ENCODE data around the gene NCKAP5.

Gene NCKAP5

DNA sequence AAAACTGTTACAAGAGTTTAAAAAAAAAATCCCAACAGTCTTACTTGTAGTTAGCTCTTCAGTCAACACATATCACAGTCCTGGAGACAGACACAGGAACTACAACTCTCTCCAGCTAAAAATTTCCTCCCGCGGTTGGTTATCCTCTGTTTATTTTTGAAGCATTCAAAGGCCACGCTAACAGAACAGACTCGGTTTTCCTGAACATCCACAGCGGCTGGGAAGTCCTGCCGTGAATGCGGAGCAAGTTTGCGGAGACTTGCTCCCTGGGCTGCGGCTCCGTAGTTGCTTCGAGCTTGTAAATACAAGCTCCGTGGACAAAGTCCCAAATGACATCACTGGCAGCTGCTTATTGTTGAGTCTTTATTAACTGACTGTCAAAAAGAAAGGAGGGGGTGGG lies at the start of gene NCKAP5:
Gene NCKAP5 (minus strand): TSS at position 292 of the 400 bp plus-strand sequence. CDS start 50,937 bp downstream, outside the sequence.
- no peak for DNase-seq (ENCODE audit: low read depth in 2 of 2)

DNA sequence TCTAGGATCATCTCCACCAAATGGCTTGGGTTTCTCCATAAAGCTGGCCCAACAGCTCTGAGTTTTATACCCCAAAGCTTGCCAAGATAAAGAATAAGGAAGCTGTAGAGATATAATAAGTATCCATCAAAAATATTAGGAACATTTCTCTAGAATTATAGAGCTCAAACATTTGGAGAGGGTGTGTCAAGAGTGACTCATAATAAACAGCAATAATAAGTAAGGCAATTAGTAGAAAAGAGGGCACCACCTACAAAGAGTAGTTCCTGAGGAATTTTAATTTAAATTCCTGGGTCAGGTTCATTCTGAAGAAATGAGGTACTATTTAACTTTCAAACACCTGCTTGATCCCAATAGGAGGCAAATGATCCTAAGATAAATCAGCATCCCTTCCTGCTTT lies 41.4 kb upstream of the NCKAP5 start:
- DNase-seq (ENCODE audit: low read depth in 2 of 2), result no peak

DNA sequence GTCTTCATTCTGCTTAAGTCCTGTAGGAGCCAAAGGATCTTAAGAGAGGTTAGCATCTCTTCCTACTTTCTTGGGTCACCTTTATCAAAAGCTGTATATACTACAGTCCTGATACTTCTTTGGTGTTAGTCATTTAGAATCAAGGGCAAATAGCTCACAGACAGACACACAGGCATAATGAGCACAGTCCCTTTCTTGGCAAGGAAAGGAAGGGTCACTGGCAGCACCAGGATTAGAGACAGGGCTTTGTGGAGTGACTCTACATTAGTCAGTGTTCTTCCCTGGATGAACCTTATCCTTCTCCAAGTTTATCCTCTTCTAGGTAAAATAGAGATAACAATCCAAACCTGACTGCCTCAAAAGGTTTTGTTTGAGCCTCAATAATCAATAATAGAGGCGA lies 40.0 kb upstream of the NCKAP5 start:
- no peak for DNase-seq (ENCODE audit: low read depth in 2 of 2)

DNA sequence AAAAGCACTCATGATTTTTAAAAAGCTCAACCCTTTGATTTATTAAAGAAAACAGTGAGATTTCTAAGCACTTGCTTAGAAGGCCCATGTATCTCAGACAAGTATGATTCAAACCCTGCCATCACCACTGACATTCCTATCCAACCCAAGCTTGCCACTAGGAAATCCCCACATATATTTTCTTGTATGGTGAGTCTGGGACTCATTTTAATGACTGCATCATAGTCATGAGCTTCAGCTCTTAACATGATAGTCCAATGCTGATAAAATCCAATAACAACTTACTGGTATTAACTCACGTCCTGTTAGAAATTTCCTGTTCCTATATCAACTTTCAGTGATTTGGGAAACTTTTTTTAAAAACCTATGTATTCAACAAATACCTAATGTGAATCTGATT lies 39.4 kb upstream of the NCKAP5 start:
- DNase-seq (ENCODE audit: low read depth in 2 of 2), result no peak

DNA sequence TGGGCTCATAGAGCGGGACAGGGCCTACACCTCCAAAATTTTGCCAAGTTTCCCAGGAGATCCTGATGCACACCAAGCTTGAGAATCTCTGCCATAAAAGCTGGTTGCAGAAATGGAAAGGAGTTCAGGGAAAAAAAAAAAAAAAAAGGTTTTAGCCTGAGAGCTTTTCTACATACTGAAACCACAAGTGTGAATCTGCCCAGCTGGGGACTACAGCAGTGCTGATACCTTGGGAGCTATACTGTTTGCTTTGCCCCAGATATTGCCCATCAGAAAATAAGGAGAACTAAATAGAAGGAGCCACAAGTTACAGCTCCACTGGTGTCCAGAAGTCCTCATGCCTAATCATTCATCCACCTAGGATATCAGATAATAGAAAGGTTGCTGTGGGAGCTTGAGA lies 38.4 kb upstream of the NCKAP5 start:
- DNase-seq (ENCODE audit: low read depth in 2 of 2), result no peak

DNA sequence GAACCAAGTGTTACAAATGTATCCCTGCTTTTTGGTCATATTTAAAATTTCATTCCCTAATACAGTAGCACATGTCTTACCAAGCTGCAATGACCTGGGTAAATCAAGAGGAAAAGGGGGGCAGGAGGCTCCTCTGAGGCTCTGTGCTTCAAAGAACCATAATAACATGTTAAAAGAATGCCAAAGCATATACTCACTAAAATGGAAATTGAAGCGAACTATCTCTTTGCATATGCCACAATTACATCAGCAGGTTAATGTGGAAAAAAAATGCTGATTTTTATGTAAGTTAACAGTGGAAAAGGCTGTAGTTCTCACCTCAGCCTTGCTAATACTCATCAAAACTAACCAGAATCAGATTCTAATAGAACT lies 37.5 kb upstream of the NCKAP5 start:
- DNase-seq (ENCODE audit: low read depth in 2 of 2), result no peak

DNA sequence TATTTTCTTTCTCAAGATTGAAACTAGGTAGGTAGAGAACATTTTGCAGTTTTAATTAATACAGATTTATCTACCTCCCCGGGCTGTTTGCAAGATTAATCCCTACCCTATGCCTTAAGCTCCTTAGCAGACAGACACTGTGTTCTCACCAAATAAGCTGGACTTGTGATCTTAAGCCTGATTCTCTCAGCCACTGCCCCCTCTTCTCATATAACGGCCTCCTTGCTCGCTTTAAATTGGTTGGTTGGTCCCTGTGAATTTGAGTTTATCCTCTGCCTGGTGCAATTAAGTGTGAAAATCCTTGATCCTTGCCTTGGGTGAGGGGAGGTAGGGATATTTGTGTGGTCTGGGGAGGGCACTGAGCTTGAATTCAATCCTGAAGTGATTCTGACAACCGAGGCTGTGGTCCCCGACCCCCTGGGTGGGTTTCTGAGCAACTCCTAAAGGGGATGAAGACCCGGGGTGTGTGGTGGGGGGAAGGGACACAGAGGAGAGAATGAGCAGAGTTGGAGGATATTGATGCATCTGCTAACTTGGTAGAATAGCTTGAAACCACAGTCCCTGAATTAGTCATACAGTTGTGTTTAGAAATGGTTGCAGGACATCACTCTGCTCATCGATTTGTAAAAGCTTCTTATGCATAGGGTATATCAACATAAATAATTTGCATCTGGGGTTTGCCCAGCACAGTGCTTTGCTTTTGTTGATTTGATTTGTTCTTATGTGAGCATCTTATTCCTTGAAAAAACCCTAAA lies 36.9 kb upstream of the NCKAP5 start:
- no peak for DNase-seq (ENCODE audit: low read depth in 2 of 2)

DNA sequence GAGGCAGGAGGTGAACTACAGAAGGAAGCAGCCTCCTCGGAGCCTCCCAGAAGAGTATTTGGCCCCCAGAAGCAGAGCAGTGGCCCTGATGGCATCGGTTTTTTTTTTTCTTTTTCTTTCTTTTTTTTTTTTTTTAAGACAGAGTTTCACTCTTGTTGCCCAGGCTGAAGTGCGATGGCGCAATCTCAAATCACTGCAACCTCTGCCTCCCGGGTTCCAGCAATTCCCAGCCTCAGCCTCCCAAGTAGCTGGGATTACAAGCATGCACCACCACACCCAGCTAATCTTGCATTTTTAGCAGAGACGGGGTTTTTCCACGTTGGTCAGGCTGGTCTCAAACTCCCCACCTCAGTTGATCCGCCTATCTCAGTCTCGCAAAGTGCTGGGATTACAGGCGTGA lies 34.8 kb upstream of the NCKAP5 start:
- DNase-seq (ENCODE audit: low read depth in 2 of 2), result no peak

DNA sequence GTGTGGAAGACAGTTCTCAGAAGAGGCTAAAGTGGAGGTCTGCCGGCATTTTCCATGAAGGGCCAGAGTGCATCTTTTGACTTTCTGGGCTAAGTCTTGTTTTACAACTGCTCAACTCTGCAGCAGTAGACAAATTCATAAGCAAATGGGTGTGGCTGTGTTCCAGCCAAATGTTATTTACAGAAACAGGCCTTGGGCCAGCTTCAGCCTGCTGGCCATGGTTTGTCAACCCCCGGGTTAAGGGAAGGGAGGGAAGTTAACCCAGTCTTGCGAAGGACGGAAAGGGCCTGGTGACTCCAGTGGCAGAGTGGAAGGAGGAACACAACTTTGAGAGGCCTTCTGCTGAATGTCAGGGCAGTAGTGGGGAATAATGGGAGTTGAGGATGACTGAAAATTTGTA lies 34.3 kb upstream of the NCKAP5 start:
- no peak for DNase-seq (ENCODE audit: low read depth in 2 of 2)

DNA sequence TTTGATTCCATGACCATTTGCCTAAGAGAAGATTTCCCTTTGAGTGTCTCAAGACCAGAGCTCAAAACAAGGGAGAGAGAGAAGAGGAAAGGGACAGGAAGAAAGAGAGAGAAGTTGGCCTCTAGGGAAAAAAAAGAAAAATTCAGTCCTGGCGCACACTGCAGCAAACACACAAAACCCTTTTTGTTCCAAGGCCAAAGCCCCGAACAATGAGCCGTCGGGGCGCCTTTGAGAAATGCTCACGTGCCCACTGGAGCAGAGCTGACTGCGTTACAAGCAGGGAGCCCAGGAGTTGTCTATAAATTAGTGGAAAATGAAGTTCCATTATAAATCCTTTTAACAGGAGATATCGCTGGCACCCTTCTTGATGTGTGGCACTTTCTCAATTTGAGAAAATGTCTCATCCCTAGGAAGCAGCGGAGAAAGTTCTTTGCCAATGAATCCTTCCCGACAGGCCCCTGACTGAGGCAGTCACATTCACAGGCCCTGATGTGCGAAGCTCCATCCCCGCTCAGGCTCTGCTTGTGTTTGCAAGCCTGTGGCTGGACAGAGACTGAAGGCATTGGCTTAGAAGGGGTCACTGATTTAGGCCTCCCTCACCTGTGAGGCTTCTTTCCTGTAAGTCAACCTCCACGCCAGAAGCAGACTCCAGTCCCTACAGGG lies 32.1 kb upstream of the NCKAP5 start:
- no peak for DNase-seq (ENCODE audit: low read depth in 2 of 2)

DNA sequence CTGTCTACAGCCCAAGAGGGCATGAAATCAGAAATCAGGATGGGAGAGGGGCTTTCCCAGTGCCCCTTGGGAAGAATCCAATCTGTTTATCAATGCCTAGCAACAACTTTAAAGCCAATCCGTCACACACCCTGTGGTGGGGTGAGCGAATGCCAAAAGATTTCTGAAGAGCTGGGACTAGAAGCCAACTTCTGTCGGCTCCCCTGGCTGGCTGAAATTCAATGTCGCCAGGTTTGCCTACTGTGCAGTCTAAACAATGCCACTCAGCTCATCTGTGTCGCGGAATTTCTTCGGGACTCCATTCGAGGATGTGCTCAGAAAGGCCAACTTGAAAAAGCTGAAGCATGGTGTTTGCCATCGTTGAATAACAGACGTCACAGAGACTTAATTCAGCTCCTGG lies 31.5 kb upstream of the NCKAP5 start:
- no peak for DNase-seq (ENCODE audit: low read depth in 2 of 2)

DNA sequence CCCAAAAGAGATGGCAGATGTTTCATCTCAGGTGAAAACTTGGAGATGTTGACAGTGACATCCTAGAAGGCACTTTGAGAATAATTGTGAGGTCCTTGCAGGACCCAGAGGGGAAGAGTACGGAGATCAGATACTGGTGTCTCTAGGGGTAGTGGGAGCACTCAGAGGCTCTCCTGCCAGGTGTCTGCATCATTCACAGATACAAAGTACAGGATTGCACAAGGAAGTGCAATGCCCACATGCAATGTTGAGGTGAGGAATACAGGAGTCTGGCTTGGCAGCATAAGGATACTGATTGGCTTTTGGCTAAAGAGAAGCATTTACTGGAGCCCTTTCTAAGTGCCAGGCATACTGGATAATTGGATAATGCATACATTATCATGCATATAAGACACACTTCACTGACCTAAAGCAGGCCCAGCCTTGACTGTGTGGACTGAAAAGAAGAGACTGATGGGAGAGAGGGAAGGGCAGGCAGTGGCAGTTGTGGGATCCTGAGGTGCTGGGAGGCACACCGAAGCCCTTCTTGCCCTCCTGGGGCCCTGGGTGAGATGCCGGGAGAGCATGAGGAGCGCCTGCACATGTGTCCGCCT lies 31.0 kb upstream of the NCKAP5 start:
- no peak for DNase-seq (ENCODE audit: low read depth in 2 of 2)

DNA sequence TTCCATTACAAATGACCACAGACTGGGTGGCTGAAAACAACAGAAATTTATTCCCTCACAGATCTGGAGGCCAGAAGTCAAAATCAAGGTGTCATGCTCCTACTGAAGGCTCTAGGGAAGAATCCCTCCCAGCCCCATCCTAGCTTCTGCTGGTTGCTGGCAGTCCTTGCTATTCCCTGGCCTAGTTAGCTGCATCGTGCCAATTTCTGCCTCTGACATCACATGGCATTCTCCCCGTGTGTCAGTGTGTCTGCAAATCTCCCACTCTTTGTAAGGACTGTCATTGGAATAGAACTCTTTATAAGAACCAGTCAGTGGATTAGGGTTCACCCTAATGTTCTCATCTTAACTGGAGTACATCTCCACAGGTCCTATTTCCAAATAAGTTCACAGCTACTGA lies 30.5 kb upstream of the NCKAP5 start:
- no peak for DNase-seq (ENCODE audit: low read depth in 2 of 2)

DNA sequence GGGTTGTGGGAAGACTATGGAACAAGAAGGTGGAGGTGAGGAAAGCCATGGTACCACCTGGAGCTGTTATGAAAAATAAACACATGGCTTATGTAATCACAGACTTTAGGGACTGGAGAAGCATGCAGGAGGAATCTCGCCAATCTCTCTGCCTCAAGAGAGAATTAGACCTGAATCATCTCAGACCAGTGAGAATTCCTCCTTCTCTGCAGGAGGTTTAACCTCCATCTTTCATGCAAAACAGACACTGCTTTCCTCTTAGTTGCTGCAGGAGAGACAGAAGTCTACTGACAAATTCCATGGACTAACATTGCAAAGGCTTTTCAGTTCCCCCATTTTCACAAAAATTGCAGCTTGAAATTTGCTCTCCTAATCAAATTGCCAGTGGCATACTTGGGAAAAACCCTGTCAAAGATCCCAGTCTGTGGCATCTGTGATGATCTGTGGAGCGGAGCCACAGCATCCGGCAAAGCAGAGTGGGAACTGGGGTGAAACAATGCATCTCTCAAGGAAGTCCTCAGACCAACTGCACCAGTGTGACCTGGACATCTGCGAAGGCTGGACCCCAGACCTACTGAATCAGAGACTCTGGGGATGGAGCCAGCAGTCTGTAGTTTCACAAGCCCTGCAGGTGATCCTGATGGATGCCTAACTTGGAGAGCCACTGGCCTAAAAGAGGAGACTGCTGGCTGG lies 28.6 kb upstream of the NCKAP5 start:
- no peak for DNase-seq (ENCODE audit: low read depth in 2 of 2)

DNA sequence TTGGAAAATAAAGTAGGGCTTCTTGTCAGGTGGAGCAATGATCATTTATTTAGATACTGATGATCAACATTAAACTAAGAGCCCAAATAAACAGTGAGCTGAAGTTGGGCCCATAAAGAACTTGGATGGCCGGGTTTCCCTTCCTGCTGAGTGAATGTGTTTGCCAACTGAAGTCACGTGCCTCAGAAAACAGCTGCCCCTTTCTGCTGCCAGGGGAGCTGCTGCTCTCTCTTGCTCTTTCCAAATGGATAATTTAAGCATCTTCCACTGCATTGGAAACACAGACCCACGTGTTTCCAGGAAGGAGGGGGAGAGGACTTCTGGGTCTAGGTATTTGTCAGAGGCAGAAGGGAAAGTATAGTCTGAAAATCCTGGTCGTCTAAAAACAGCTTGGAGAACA lies 22.9 kb upstream of the NCKAP5 start:
- DNase-seq (ENCODE audit: low read depth in 2 of 2), result no peak

DNA sequence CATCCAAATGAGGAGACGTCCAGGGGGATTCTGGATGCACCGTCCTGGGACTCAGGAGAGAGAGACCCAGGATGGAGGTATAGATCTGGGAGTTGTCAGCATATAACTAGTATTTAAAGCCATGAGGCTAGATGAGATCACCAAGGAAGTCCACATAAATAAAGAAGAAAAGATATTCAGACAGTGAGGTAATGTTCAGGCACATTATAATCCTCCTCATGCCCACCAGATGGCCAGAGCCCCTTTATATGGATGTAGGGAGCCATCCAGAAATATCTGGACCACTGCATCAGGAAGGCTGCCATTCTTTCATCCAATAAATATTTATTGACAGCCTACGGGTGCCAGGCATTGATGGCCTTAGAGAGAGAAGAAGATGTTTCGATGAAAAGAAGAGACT lies 21.2 kb upstream of the NCKAP5 start:
- no peak for DNase-seq (ENCODE audit: low read depth in 2 of 2)

DNA sequence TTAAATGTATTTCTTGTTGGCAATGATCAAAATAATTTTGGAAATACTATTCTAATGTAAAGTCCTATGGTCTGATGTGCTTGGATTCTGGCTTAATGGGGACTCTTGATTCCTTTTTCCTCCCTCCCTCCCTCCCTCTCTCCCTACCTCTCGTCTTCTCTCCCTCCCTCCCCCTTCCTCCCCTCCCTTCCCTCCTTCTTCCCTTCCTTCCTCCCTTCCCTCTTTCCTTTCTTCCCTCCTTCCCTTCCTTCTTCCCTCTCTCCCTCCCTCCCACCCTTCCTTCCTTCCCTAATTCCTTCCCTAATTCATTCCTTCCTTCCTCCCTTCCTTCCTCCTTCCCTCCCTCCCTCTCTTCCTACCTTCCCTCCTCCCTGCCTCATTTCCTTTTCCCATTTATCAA lies 19.9 kb upstream of the NCKAP5 start:
- DNase-seq (ENCODE audit: low read depth in 2 of 2), result no peak

DNA sequence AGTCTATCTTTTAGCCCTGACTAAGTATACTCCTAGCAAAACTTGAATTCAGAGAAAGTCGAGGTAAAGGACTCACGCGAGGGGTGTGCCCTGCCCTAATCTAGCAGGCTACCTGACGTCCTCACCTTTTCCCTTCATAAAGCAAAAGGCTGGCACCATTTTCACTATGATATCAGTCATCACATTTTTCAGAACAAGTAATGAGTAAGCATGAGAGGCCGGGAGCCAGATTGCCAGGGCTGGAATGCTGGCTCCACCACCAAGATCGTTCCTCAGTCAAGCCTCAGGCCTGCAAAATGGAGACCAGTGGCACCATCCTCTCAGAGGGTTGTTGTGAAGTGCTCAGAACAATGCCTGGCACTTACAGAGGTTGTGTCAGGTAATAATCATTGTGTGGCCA lies 18.7 kb upstream of the NCKAP5 start:
- DNase-seq (ENCODE audit: low read depth in 2 of 2), result no peak

DNA sequence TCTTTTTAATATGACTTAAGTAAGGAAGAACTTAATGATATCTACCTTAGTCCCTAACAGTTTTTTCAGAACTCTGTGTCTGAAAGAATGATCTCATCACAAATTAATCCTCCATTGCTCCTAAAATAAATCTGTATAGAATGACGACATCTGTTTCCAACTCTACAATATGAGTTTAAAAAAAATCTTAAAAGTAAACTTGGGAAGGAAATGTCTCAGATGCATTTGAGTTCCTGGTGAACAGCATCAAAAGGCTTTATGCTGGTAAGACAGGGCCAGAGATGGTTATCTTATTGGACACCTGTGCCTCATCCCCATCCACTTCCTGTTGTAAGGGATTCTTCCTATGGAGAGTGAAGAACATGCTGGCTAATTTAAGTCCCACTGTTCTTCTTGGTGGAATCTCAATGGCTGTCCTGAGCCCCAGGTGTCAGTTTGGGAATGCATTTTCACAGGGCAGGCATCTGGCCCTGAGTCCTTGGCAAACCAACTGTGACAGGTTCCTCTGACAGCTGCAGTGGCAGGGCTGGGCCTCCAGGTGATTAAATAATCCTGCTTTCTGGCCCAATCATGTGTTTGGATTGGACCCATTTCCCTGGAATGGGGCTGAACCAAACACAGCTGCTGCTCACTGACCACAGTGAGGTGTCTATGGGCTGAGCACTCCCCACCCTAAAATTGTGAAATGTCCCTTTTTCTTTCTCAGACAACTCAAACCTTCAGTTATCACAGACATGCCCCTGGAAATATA lies 12.9 kb upstream of the NCKAP5 start:
- DNase-seq (ENCODE audit: low read depth in 2 of 2), result no peak

DNA sequence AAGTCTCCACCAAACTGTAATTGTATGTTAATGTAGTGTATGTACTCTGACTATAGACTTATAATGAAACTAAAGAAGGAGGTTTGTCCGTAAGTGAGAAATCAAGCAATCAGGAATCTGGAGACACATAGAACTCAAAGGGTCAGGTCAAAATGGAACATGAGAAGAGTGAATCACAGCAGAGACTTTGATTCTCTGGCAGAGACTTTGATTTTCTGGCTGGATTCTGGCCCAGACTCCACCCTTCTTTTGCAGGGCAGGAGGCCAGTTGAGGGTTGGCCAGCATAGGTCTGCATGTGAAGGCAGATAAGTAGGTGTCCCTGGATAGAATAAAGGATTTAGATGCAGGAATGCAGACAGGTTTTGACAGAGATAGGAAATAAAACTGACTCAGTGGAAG lies 11.0 kb upstream of the NCKAP5 start:
- DNase-seq (ENCODE audit: low read depth in 2 of 2), result no peak

DNA sequence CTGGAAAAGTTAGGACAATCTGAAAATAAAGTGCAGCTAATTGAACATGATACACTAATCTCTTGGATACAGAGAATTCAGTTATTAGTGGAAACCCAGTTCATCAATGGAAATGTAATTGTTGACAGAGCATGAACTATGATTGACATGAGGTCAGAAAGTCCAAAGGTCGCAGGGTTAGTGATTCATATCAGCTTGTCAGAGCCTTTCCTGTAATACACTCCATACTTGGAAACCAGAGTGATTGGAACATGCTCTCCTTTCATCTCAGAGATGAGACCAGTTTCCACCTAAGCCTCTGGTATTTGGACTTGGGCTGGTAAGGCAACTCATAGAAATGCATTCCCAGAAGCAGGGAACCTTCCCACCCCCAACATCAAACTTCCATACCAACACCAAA lies 8.5 kb upstream of the NCKAP5 start:
- no peak for DNase-seq (ENCODE audit: low read depth in 2 of 2)

DNA sequence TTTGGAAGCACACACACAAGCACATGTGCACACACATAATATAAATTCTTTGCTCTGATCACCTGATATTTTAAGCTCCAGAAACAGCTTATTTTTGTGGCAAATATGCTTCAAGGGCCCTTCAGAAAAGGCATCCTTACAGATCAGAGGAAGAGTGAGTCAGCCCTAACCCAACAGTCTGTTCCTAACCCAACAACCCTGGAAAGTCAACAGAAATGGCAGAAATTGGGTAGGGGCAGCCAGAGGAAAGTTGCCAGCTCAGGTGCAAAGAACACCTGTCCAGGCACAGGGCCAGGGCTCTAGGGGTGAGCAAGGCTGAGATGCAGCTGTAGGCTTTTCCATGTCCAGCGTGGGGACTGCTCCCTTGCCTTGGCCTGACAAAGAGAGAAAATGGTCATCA lies 6.4 kb upstream of the NCKAP5 start:
- no peak for DNase-seq (ENCODE audit: low read depth in 2 of 2)

All from stimulated activated CD8-positive, alpha-beta memory T cell treated with anti-CD3 and anti-CD28 coated beads, Interleukin-15, amount 100 ng/mL, for 48 hours (primary cell).